8988T (cell line): ENCODE results near the gene CIAO2A.
"Not testable (repeated sequence)": the region's sequence is repeated elsewhere in the genome, so short reads cannot be mapped to it uniquely, and the experiment has no call there.

Experiments
- DNase-seq: peaks from one replicate; pipeline ENCODE4 v3.0.0; 2011

CIAO2A gene, protein sequence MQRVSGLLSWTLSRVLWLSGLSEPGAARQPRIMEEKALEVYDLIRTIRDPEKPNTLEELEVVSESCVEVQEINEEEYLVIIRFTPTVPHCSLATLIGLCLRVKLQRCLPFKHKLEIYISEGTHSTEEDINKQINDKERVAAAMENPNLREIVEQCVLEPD

DNA sequence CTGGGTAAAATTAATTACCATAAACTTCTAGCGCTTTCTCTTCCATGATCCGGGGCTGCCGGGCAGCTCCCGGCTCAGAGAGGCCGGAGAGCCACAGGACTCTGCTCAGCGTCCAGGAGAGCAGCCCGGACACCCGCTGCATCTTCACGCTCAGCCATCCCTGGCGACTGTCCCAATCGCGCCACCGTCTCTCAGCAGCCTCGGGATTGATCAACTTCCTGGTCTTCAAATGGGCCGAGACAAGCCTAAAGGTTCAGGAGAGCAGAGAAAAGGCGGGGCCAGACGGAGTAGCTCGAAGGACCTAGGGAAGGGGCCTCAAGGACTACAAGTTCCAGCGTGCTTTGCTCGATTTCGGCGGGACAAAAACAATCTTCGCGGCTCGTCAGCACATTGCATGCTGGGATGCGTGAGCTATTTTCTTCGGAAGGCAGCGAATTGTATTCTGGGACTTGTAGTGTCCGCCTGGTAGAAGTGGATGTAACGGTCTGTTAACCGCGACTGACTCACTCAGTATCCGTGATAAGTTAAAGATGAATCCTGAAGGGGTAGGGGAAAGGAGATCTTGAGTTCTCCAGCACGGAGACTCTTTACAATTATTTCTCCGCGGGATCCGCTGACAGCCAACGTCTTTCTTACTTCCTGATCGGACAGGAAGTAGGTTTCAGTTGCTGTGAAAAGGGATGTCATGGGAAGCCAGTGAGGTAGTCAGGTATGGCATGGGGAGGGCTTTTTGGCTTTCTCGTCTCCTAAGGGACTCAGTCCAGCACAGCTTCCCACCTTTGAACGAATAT is at the start of gene CIAO2A:
TSS of gene CIAO2A (minus strand) at position 212 of the 791 bp plus-strand sequence. CDS start at position 142, 70 bp downstream.
- peak; percentile 42 for DNase-seq

DNA sequence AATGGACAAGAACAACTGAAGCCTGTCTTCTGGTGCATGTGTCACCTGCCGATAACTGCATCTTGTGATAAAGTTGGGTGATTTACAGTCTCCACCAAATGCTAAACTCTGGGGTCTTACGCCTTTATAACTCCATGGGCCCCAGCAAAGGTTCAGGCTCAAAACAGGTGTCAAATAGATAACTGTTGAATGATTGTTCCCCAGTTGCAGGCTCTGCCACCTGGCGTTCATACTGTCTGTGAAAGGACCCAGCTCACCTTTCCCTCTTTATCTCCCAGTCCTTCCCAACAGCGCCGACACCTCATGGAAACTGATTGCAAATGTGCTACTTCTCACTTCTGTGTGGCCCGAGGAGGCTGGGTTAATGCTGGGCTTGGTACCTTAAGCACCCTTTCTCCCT is 49.6 kb upstream of the CIAO2A start:
- DNase-seq: no peak

DNA sequence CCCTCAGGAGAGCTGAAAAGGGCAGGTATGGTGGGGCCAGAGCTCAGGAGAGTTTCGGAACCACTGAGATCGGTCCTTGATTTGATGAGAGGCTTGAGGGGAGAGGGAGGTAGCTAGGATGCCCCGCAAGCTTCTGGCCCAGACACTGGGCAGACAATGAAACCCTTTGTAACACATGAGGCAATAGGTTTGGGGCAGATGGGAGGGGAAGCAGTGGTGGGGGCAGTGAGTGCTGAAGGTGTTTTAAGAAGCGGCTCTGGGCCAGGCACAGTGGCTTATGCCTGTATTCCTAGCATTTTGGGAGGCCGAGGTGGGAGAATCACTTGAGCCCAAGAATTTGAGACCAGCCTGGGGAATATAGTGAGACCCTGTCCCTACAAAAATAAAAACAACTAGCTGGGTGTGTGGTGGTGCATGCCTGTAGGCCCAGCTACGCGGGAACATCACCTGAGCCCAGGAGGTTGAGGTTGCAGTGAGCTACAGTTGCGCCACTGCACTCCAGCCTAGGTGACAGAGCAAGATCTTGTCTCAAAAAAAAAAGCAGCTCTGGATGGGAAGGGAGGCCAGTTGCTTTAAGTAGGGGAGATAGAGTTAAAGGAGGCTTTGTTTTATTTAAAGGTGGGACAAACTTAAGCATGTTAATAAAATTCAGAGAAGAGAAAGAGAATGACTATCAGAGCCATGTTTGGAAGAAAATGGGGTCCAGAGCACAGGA is 48.3 kb upstream of the CIAO2A start:
- DNase-seq: no peak

DNA sequence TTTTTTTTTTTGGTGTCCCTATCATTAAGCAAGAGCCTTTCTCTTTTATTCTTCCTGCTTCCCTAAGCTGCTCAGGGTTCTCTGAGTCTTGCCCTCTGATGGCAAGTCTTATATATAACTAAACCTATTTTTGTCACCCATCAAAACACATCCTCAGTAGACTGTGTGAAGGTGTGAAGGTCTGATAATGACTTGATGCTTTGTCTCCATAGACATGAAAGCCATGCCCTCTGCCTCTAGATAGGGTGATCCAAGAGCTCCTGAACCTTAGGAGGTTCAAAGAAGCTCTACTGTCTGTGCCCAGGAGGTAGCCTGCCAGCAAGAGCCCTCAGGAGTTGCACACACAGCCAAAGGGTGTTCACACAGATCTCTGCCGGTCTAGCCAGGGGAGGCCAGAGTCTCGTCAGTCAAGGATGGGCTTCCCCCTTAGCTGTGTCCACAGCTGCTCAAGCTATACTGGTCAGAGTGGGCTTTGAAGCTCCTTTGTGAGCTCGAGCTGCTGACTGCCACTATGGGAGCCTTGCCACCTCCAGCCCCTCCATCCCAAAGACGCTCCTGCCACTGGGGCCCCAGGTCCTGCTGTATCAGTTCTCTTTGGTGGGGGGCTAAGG is 44.8 kb upstream of the CIAO2A start:
- no peak for DNase-seq

DNA sequence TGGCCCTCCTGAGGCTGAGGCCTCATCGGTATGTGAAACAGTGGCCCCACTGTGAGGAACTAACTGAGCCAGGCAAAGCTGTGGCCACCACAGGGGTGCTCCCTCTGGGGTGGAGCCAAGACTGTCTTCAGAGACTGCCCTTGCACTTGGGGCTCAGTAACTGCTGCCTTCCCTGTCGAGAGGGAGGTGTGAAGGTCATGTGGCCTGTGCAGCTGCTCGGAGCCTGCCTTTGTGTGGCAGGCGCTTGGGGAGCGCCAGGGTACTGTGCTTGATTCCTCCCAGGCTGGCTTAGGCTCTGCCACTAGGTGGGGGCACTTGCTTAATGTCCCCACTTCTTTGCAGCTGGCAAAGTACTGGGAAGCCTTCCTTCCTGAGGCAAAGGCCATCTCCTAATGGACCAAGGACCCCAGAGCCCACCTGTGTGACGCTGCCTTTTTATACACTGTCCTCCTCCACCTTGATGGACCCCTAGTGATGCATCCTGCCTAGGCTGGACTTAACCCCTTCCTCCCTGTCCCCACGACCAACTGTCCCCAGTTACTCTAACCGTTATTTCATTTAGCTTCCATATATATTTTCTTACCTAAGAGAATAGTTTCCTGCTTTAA is 43.7 kb upstream of the CIAO2A start:
- no peak for DNase-seq

DNA sequence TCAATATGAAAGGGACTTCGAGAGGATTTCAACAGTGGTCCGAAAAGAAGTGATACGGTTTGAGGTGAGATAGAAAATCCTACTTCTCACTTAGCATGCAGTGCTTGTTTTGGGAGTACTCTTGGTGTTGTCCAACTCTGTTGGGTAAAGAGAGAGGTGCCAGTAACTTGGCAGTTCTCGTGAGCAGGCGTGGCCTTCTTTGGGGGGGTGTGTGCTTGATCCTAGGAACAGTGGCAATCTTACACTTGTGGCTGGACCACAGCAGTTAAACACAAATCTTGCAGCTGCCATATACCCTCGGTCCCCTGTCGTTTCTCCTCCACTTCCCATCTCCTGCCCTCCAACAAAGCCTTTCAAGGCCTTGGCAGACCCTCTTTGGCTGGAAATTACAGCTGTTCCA is 42.7 kb upstream of the CIAO2A start:
- DNase-seq: no peak

DNA sequence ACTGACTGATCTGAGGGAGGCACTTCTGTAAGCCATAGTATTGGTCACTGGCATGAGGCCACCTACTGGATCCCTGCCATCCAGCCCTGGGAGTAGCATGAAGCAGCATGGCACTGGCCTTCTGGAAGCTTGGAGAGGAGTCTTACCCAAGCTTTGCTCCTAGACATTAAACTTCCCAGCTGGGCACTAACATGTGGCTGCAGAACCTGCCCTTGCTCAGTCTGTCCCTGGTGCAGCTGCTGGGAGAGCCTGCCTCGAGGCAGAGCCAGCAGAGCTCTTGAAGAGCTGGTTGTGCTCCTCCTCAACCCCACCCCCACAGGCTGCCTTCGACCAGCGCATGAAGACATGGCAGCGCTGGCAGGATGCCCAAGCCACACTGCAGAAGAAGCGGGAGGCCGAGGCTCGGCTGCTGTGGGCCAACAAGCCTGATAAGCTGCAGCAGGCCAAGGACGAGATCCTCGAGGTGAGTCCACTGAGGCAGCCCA is 40.7 kb upstream of the CIAO2A start:
- DNase-seq: no peak

DNA sequence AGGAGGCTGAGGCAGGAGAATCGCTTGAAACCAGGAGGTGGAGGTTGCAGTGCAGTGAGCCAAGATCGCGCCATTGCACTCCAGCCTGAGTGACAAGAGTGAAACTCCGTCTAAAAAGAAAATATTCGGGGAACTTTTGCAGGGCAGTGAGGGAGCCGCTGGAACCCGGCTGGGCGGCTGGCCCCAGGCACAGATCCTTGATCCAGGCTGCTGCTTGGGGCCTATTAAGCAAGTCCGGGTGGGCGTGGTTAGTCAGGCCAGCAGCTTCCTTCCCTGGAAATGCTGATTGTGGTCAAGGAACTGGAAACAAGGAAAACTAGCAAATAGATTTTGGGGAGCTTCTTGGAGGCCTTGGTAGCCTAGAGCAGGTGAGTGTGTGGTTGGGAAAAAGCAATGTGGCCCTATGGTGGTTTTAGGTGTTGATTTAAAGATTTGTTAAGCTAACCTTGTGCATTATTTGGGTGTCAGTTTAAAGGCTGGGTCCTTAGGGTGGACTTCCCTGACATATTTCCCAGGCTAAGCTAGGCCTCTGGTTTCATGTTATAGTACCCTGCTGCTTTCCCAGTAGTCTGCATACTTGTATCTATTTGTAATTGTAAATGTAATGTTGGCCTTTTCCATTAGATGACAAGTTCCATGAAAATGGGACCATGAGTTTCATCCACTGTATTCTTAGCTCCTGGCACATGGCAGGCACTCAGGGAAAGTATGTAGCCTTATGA is 40.1 kb upstream of the CIAO2A start:
- no peak for DNase-seq

DNA sequence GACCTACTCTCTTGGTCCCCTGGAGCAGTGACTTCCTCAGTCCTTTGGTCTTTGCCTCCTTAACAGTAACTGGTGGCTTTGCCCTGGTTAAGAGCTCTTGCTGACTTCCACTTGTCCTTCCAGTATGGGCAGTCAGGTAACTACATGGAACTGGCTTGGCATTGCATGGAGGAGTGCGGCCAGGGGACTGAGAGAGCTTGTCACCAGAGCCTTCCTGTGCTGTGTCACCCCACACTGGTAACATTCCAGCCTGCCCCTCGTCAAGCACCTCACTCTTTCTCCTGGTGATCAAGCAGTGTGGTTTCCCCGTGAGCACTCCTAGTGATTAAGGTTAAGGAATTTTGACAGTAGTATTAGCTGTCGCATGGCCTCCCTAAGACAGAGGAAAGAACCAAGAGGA is 38.6 kb upstream of the CIAO2A start:
- no peak for DNase-seq

DNA sequence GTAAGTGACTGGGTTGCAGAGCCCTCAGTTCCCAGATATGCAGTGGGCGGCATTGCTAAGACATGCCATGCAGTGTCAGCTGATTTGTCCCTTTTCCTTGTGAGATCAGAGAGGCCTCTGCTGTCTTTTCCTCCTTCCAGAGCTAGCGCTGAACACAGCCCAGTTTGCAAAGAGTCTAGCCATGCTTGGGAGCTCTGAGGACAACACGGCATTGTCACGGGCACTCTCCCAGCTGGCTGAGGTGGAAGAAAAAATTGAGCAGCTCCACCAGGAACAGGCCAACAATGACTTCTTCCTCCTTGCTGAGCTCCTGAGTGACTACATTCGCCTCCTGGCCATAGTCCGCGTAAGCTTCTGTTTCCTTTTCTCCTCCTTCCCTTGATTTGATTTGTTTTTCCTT is 37.9 kb upstream of the CIAO2A start:
- no peak for DNase-seq

DNA sequence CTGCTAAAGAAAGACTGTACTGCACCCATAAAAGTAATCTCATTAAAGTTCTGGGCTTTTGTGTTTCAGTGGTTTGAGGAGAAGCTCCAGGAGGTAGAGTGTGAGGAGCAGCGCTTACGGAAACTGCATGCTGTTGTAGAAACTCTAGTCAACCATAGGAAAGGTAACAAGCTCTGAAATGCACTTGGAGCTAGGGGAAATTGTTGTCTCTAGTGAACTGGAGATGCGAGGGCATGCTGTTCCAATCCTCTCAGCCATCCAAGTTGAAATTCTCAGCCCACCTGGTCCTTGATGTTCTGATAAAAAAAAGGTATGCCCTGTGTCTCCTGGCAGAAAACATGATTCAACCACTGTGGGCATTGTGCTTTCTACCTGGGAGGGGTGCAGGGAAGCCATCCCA is 36.5 kb upstream of the CIAO2A start:
- DNase-seq: no peak

DNA sequence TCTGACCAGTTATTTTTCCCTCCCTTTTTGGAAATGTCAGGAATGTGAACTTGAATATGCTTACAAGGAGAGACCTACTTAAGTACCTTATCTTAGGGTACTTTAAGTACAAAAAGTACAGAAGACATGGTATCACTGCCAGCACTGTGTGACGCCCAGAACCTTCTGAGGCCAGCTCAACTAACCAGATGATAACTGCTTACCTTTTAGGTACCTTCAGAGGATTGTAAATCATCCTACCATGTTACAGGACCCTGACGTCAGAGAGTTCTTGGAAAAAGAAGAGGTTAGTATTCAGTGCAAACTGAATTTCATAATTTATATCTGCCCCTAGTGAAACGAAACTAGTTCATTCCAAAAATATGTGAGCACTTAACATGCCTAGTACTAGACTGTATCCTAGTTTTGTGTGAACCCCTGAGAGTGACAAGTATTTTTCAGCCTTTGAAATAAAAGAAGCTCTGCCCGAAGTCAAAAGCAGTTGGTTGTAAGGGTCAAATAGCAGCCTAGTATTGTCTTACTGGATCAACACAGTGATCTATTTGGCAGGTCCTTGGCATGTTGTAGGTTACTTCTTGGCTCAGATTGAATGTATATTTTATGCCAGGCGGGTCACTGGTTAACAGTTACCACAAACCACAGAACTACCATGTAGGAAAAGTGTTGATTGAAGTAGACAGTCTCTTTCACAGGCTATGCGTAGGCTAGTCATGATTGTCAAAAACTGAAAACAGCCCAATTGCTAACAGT is 34.1 kb upstream of the CIAO2A start:
- no peak for DNase-seq

DNA sequence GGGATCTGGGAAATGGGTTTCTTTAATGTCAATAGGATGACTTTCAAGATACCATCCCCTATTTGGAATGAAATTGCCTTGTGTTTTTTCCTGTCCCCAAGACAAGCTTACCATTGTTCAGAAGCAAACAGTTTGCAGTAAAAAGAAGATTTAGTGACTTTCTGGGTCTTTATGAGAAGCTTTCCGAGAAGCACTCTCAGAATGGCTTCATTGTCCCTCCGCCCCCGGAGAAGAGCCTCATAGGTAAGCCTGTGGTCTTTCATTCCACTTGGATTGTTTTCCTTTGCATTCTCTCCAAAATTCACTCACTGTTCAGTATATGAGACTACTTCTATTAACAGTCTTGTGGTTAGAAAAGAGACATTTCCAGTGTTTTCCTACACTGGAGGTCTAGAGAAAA is 32.3 kb upstream of the CIAO2A start:
- no peak for DNase-seq

DNA sequence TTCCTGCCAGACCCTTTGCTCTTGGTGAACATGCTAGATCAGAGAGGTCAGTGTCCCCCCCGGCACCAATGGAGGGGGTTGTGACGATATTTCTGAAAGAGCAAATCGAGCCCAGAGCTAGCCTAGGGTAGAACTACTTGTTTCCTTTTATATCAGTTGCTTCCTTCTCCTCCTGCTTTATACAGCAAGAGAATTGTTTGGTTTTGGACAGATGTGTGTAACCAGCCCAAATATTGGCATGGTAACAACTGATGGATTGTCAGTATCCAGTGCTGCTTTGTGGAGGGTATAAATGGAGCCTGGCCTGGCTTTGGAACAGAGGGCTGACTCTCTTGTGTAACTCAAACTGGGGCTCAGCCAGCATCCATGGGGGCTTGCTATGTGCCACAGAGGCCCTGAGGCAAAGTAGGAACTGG is 29.3 kb upstream of the CIAO2A start:
- no peak for DNase-seq

DNA sequence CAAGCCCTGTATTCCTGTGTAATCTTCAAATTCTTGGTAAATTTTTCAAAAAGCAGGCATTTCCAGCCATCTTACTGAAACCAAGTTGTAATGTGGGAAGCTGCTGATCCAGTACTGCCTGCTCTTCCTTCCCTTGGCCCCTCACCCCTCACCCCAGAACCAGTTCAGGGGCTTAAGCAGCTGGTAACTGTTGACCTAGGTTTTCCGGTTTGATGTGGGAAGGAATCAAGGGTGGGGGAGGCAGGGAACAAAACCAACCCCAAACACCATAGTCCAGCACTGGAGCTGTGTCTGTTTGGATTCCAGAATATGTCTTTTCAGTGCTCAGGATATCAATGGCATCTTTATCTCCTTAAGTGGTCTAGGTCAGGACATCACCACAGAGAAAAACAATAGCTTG is 28.8 kb upstream of the CIAO2A start:
- DNase-seq: no peak

DNA sequence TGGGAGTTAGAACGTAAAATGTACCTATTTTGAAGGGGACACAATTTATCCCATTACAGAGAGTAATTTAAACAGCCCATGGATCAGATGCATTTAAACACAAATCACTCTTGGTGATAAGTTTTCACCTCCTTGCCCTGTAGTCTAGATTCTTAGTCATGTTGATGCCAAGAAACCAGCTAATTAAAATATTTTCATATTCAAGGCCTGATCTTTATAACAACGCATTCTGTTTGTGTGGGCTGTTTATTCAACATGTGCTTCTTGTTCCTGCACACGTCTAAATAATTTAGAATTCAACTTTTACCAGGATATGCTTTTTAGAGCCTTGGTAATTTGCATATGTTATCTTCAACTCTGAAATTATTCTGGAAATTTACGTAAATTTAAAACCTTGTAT is 28.0 kb upstream of the CIAO2A start:
- no peak for DNase-seq

DNA sequence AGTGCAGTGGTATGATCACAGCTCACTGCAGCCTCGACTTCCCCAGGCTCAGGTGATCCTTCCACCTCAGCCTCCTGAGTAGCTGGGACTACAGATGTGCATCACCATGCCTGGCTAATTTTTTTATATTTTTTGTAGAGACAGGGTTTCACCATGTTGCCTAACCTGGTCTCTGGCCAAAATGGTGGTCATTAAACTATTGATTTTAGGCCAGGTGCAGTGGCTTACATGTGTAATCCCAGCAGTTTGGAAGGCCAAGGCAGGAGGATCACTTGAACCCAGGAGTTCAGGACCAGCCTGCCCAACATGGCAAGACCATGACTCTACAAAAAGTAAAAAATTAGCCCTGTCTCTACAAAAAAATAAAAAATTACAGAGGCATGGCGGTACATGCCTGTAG is 26.7 kb upstream of the CIAO2A start:
- DNase-seq: not testable (repeated sequence)

DNA sequence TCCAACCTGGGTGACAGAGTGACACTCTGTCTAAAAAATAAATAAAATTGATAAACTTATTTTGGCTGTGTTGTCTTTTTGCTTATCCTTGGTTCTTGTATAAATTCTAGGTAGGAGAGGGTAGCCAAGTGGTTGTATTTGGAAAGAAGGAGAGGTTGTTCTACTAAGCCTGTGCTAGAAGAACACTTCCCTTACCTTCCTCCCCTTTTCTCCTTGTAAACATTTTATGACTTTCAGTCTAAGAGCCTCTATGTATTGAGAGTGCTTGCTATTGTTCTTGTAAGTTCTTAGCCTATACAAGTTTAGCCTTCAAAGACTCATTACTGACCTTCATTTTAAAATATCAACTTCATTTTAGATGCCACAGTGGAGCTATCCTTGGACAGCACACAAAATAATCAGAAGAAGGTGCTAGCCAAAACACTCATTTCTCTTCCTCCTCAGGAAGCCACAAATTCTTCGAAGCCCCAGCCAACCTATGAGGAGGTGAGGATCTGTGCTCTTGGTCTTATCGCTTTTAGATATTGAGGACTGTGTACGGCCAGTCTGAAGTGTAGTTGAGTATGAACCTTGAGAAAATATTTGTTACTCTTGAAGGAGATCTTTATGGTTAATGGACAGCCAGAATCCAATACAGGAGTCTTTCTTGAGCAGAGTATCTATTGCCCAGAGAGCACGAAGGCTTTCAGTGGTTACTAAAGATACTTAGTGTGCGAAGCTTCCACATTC is 24.3 kb upstream of the CIAO2A start:
- no peak for DNase-seq

DNA sequence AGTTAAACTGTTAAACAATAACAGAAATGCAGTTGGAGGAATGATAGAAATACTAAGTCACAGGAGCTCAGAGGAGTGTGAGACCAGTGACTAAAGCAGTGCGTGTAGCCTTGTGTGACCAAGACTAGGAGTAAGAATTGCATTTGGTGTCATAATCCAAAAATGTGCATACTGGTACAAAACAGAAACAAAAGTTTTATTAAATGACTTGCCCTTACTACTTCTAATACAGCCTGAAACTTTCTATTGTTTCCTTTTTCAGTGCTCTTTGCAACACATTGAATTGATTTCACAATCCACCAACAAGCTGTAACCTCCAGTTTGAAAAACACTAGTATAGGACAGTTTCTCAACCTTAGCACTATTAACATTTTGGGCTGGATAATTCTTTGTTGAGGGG is 19.3 kb upstream of the CIAO2A start:
- DNase-seq: no peak

DNA sequence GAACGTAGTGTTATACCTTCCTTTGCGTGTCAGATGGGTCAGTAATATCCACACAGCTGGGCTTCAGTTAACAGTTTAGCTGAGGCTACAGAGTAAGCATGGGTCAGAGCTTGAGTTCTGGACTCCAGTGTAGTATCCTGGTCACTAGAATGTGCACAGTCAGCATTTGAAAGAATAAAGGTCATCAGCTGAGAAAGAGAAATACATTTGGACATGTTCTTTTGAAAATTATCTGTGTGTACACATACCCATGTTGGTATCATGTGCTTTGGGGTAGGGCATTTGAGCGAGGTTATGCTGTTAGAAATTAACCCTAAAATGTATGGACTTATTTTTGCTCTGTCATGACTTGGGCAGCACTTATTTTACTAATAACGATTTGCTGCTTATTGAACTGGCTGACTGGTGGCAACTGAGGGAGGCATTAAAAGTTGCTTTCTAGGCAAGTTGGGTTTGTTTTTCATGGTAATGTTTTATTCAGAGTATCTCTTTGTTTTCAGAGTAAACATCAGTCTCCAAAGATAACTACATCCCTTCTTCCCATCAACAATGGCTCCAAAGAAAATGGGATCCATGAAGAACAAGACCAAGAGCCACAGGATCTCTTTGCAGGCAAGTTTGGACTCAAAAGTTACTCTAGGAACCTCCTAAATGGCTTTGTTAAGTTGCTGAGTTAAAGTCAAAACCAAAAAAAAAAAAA is 18.6 kb upstream of the CIAO2A start:
- DNase-seq: no peak
